Measurements from ENCODE around the gene PGM2.

- TF ChIP-seq CTCF (optimal IDR thresholded peaks at IDR 0.05 in 1 of 3, IDR thresholded peaks at IDR 0.05 in 1 of 3, conservative IDR thresholded peaks at IDR 0.05 in 1 of 3; ENCODE audit: extremely low read depth in 1 of 3, insufficient read depth in 2 of 3, low read length in 3 of 3) (no peak), EZH2 (IDR thresholded peaks at IDR 0.05; ENCODE audit: low read length) (no peak)
Observed at GRCh38 chr4:37797374-37797773, 29.1 kb upstream of the PGM2 start.
